H9 (cell line): ENCODE results near the gene SPSB4. TPM values are rescaled to one million over a fixed set of nuclear protein-coding genes. Genes with fewer than 3 reads are reported as not detected.

Experiments used
- DNase-seq: peaks from one replicate; pipeline ENCODE4 v3.0.0-alpha.2; 2017
- H2AFZ ChIP-seq: one replicate; pipeline ENCODE4 v1.6.1; 2013; ENCODE audit warnings: mild to moderate bottlenecking, low read length, control low read depth, moderate library complexity
- H2AK5ac ChIP-seq: 2 replicates; pipeline ENCODE4 v1.6.1; 2013; ENCODE audit warnings: low read length, control low read depth, mixed read lengths; ENCODE audit not compliant: insufficient read length
- H2BK120ac ChIP-seq: one replicate; pipeline ENCODE4 v1.6.1; 2013; ENCODE audit warnings: low read depth, mild to moderate bottlenecking, low read length, control low read depth, inconsistent platforms; ENCODE audit not compliant: poor library complexity, severe bottlenecking
- H2BK12ac ChIP-seq: 2 replicates; pipeline ENCODE4 v1.6.1; 2013; ENCODE audit warnings: low read length, control low read depth, mixed read lengths, low read depth; ENCODE audit not compliant: insufficient read length
- H2BK15ac ChIP-seq: 2 replicates; pipeline ENCODE4 v1.6.1; 2013; ENCODE audit warnings: low read depth, low read length, control low read depth
- H2BK20ac ChIP-seq: one replicate; pipeline ENCODE4 v1.6.1; 2013; ENCODE audit warnings: low read depth, mild to moderate bottlenecking, low read length, control low read depth, inconsistent platforms; ENCODE audit not compliant: poor library complexity, severe bottlenecking
- H2BK5ac ChIP-seq: 2 replicates; pipeline ENCODE4 v1.6.1; 2013; ENCODE audit warnings: low read length, control low read depth, mixed read lengths; ENCODE audit not compliant: insufficient read length
- H3K14ac ChIP-seq: 2 replicates; pipeline ENCODE4 v1.6.1; 2013; ENCODE audit warnings: low read length, control low read depth; ENCODE audit not compliant: insufficient read depth
- H3K18ac ChIP-seq: 2 replicates; pipeline ENCODE4 v1.6.1; 2013; ENCODE audit warnings: low read depth, mild to moderate bottlenecking, mixed read lengths, low read length, control low read depth; ENCODE audit not compliant: insufficient read length
- H3K23ac ChIP-seq: 2 replicates; pipeline ENCODE4 v1.6.1; 2013; ENCODE audit warnings: low read length, control low read depth, mixed read lengths, low read depth; ENCODE audit not compliant: insufficient read length
- H3K23me2 ChIP-seq: 2 replicates; pipeline ENCODE4 v1.6.1; 2013; ENCODE audit warnings: low read depth, mild to moderate bottlenecking, mixed read lengths, low read length, control low read depth; ENCODE audit not compliant: insufficient read length, poor library complexity, severe bottlenecking
- H3K27ac ChIP-seq: 2 replicates; pipeline ENCODE4 v1.5.1; 2013; ENCODE audit warnings: low read length, control low read depth, mixed read lengths, low read depth; ENCODE audit not compliant: insufficient read length
- H3K27me3 ChIP-seq: 2 replicates; pipeline ENCODE4 v1.6.1; 2013; ENCODE audit warnings: low read length, control low read depth, inconsistent platforms; ENCODE audit not compliant: insufficient read depth
- H3K4ac ChIP-seq: 2 replicates; pipeline ENCODE4 v1.6.1; 2013; ENCODE audit warnings: low read depth, mild to moderate bottlenecking, control low read depth, inconsistent platforms, low read length, moderate library complexity
- H3K4me1 ChIP-seq: 2 replicates; pipeline ENCODE4 v1.6.1; 2013; ENCODE audit warnings: low read length, control low read depth, inconsistent platforms; ENCODE audit not compliant: insufficient read depth
- H3K4me2 ChIP-seq: 2 replicates; pipeline ENCODE4 v1.6.1; 2013; ENCODE audit warnings: low read length, control low read depth, mixed read lengths; ENCODE audit not compliant: insufficient read length, insufficient read depth
- H3K56ac ChIP-seq: 2 replicates; pipeline ENCODE4 v1.6.1; 2013; ENCODE audit warnings: low read depth, mild to moderate bottlenecking, mixed read lengths, low read length, control low read depth; ENCODE audit not compliant: insufficient read length
- H3K79me1 ChIP-seq: 2 replicates; pipeline ENCODE4 v1.6.1; 2013; ENCODE audit warnings: low read depth, mild to moderate bottlenecking, moderate library complexity, low read length, control low read depth, inconsistent platforms; ENCODE audit not compliant: insufficient read depth, poor library complexity, severe bottlenecking
- H3K79me2 ChIP-seq: 2 replicates; pipeline ENCODE4 v1.6.1; 2013; ENCODE audit warnings: low read length, control low read depth, inconsistent platforms; ENCODE audit not compliant: insufficient read depth
- H3K9ac ChIP-seq: 2 replicates; pipeline ENCODE4 v1.6.1; 2013; ENCODE audit warnings: low read length, control low read depth, mixed read lengths; ENCODE audit not compliant: insufficient read length; ENCODE audit errors: extremely low read depth
- H3K9me3 ChIP-seq: one replicate; pipeline ENCODE4 v1.6.1; 2013; ENCODE audit warnings: low read depth, low read length, inconsistent platforms; ENCODE audit not compliant: control insufficient read depth
- H3T11ph ChIP-seq: one replicate; pipeline ENCODE4 v1.6.1; 2013; ENCODE audit warnings: mild to moderate bottlenecking, low read length, control low read depth, inconsistent platforms
- H4K20me1 ChIP-seq: one replicate; pipeline ENCODE4 v1.6.1; 2013; ENCODE audit not compliant: control insufficient read depth, insufficient read length, insufficient read depth
- H4K5ac ChIP-seq: 2 replicates; pipeline ENCODE4 v1.6.1; 2013; ENCODE audit warnings: low read depth, mild to moderate bottlenecking, mixed read lengths, low read length, control low read depth; ENCODE audit not compliant: insufficient read length
- H4K8ac ChIP-seq: replicated peaks from 2 replicates; pipeline ENCODE4 v1.6.1; 2013; ENCODE audit warnings: low read length, control low read depth, mixed read lengths, low read depth; ENCODE audit not compliant: insufficient read length
- H4K91ac ChIP-seq: 2 replicates; pipeline ENCODE4 v1.6.1; 2013; ENCODE audit warnings: low read depth, mild to moderate bottlenecking, moderate library complexity, mixed read lengths, low read length, control low read depth; ENCODE audit not compliant: insufficient read length
- H3K27ac Mint-ChIP-seq, 3 experiments: 2 replicates in 2 of 3; 3 replicates in 1 of 3; pipeline ENCODE4 v1.8.0; 2020 to 2021; ENCODE audit warnings: mixed read lengths in 3 of 3, mild to moderate bottlenecking in 1 of 3, moderate library complexity in 1 of 3
- H3K27me3 Mint-ChIP-seq: 2 replicates; pipeline ENCODE4 v1.8.0; 2021; ENCODE audit warnings: low read depth, mild to moderate bottlenecking, moderate library complexity, mixed read lengths
- H3K36me3 Mint-ChIP-seq, 3 experiments: 2 replicates in 2 of 3; 3 replicates in 1 of 3; pipeline ENCODE4 v1.8.0; 2020 to 2021; ENCODE audit warnings: low read depth in 3 of 3, mixed read lengths in 3 of 3; ENCODE audit not compliant: insufficient read depth in 1 of 3
- H3K4me1 Mint-ChIP-seq, 2 experiments: 2 replicates each; pipeline ENCODE4 v1.8.0; 2020; ENCODE audit warnings: mixed read lengths in 2 of 2
- H3K4me3 Mint-ChIP-seq, 2 experiments: 2 replicates in 1 of 2; 3 replicates in 1 of 2; pipeline ENCODE4 v1.8.0; 2020 to 2021; ENCODE audit warnings: mild to moderate bottlenecking in 2 of 2, mixed read lengths in 2 of 2, moderate library complexity in 1 of 2
- H3K9me3 Mint-ChIP-seq, 2 experiments: 2 replicates in 1 of 2; 3 replicates in 1 of 2; pipeline ENCODE4 v1.8.0; 2020; ENCODE audit warnings: mild to moderate bottlenecking in 2 of 2, mixed read lengths in 2 of 2, moderate library complexity in 1 of 2
- CTCF ChIP-seq: fragments of 200-600 bp; sonication (generic); conservative IDR thresholded peaks from 3 replicates; pipeline ENCODE4 v1.8.0; 2021; ENCODE audit warnings: antibody characterized with exemption, mild to moderate bottlenecking
- WGBS: extraction: QIAGEN DNeasy Blood & Tissue Kit; methylation state at CpG from one replicate; pipeline ENCODE4 v1.1.7; 2013; ENCODE audit warnings: missing lambda C conversion rate, low lambda C conversion rate, mixed read lengths; ENCODE audit not compliant: insufficient read length; ENCODE audit errors: extremely low coverage; 5-methylcytosine and 5-hydroxymethylcytosine counted together
- total RNA-seq: library from RNA; stranded (reverse); gene quantifications from 2 replicates; pipeline ENCODE4 v1.2.1, GENCODE V29; 2021

SPSB4 gene
- total RNA-seq, 1 experiment from 2014 or later, result 6.2 TPM

- Histone ChIP-seq H4K20me1 (no peaks in the 10 kb centered on the region), H2AK5ac (no peak overlapping the region), H2BK12ac (no peak overlapping the region), H4K5ac (no peak overlapping the region), H3K4ac (no peak overlapping the region), H2BK5ac (no peak overlapping the region), H3K14ac (no peak overlapping the region; the same call in 1 of the 2 replicates), H3K9me3 (no peaks in the 10 kb centered on the region), H3K18ac (no peak overlapping the region), H3K79me1 (no peaks in the 10 kb centered on the region), H4K91ac (no peak overlapping the region), H3K27me3 (no peaks in the 10 kb centered on the region), H2BK20ac (no peak overlapping the region), H2BK120ac (no peak overlapping the region), H2BK15ac (no peak overlapping the region), H3K4me2 (no peak overlapping the region), H3K56ac (no peak overlapping the region), H3K23me2 (no peaks in the 10 kb centered on the region), H3K79me2 (no peaks in the 10 kb centered on the region), H2AFZ (no peak overlapping the region), H3T11ph (no peak overlapping the region), H4K8ac (no peak overlapping the region), H3K23ac (no peak overlapping the region), H3K27ac (no peak overlapping the region), H3K4me1 (no peaks in the 10 kb centered on the region), H3K9ac (no peak overlapping the region)
- WGBS, result no CpG with 5 or more reads among the region's 2 CpGs
- DNase-seq, result no peak
- H3K9me3 Mint-ChIP-seq, result peaks cover 0 to 3% of the 10 kb centered on the region in 2 experiments; a peak in 3 of 5 replicates
- H3K4me1 Mint-ChIP-seq, result peaks cover 23 to 28% of the 10 kb centered on the region in 2 experiments
- H3K27me3 Mint-ChIP-seq, result no peaks in the 10 kb centered on the region
- H3K27ac Mint-ChIP-seq, result no peak overlapping the region
- H3K36me3 Mint-ChIP-seq, result peaks cover 0 to 5% (median 2%) of the 10 kb centered on the region in 3 experiments; a peak in 2 of 7 replicates
- no peak overlapping the region for H3K4me3 Mint-ChIP-seq
- no peak for TF ChIP-seq CTCF
These were observed 97.6 kb downstream of the SPSB4 start for GRCh38 chr3:141148770-141149169.
